BLaER1 (cell line): Measurements from ENCODE around the gene LEKR1.

Source experiments
- H3K27ac ChIP-seq: shearing (Covaris generic); formaldehyde crosslinking; 2 replicates; pipeline ENCODE4 v1.8.1; 2022
- H3K27me3 ChIP-seq: shearing (Covaris generic); formaldehyde crosslinking; 2 replicates; pipeline ENCODE4 v1.8.1; 2022
- H3K36me3 ChIP-seq: shearing (Covaris generic); formaldehyde crosslinking; 2 replicates; pipeline ENCODE4 v1.8.1; 2022
- H3K4me1 ChIP-seq: shearing (Covaris generic); formaldehyde crosslinking; 2 replicates; pipeline ENCODE4 v1.8.1; 2022
- H3K4me2 ChIP-seq: shearing (Covaris generic); formaldehyde crosslinking; 2 replicates; pipeline ENCODE4 v1.8.1; 2022
- H3K4me3 ChIP-seq: shearing (Covaris generic); formaldehyde crosslinking; 2 replicates; pipeline ENCODE4 v1.8.1; 2022
- H3K9ac ChIP-seq: shearing (Covaris generic); formaldehyde crosslinking; 2 replicates; pipeline ENCODE4 v1.8.1; 2022
- H3K9me3 ChIP-seq: shearing (Covaris generic); formaldehyde crosslinking; 2 replicates; pipeline ENCODE4 v1.8.1; 2022
- H4K20me1 ChIP-seq: shearing (Covaris generic); formaldehyde crosslinking; 2 replicates; pipeline ENCODE4 v1.8.1; 2022
- Cebpa-rat ChIP-seq: shearing (Covaris generic); IDR thresholded peaks from 2 replicates; pipeline ENCODE4 v1.8.1; 2022

Gene LEKR1

GRCh38 chr3:156826144-156826895, at the start of gene LEKR1:
Gene LEKR1, plus strand, starts transcription at chr3:156826353. Its CDS starts 2,977 bp downstream, at chr3:156829330.
- TF ChIP-seq Cebpa-rat = no peak
- Histone ChIP-seq H3K4me2 (peak within 1 kb of the TSS; percentile 60), H3K9me3 (peaks cover 24% of the 10 kb centered on the region), H4K20me1 (no peaks in the 10 kb centered on the region), H3K27me3 (peaks cover 26% of the 10 kb centered on the region), H3K27ac (no peak within 1 kb of the TSS), H3K4me3 (peak within 1 kb of the TSS; percentile 59), H3K9ac (no peak within 1 kb of the TSS), H3K36me3 (no peaks in the 10 kb centered on the region), H3K4me1 (peaks cover 8% of the 10 kb centered on the region)

- H3K9me3 ChIP-seq = no peaks in the 10 kb centered on the region
- H3K27ac ChIP-seq = peak overlapping the region; percentile 65
- H4K20me1 ChIP-seq = no peaks in the 10 kb centered on the region
Measured at GRCh38 chr3:156776871-156777270, 49.3 kb upstream of the LEKR1 start.

GRCh38 chr3:156781310-156782230, 44.6 kb upstream of the LEKR1 start:
- no peak overlapping the region for H3K27ac ChIP-seq

More at GRCh38 chr3:156776871-156777270, 49.3 kb upstream of the LEKR1 start:
- Histone ChIP-seq H3K36me3 (no peaks in the 10 kb centered on the region), H3K4me2 (peak overlapping the region; percentile 75), H3K9ac (no peak overlapping the region), H3K4me1 (peaks cover 22% of the 10 kb centered on the region), H3K27me3 (no peaks in the 10 kb centered on the region), H3K4me3 (no peak overlapping the region)
- no peak for TF ChIP-seq Cebpa-rat

DNA sequence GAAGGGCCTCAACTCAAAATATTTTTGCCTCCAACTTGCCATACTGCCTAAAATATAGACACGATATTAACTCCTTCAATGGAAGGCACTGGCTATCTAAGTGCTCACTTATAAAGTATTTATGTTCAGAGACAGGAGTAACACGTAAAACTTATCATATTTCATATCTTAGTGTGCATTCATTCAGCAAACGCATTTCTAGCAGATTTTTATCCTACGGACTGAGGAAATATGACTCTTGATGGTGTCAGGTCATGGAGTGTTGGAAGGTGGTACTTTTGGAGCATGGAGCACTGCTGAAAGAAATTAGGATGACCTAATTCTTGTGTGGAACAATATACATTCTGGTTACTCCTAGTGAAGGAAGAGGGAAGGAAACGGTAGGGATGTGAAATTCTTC, 43.8 kb upstream of the LEKR1 start:
- Histone ChIP-seq H3K4me2 (no peak overlapping the region), H3K9ac (no peak overlapping the region), H3K36me3 (no peaks in the 10 kb centered on the region), H3K9me3 (no peaks in the 10 kb centered on the region), H3K4me3 (no peak overlapping the region), H3K27me3 (no peaks in the 10 kb centered on the region), H3K27ac (no peak overlapping the region), H3K4me1 (peaks cover under 1% of the 10 kb centered on the region; the same call in 1 of the 2 replicates), H4K20me1 (no peaks in the 10 kb centered on the region)
- TF ChIP-seq Cebpa-rat = no peak

More at GRCh38 chr3:156781310-156782230, 44.6 kb upstream of the LEKR1 start:
- no peak for TF ChIP-seq Cebpa-rat
- no peak overlapping the region for H3K4me2 ChIP-seq
- H3K27me3 ChIP-seq = no peaks in the 10 kb centered on the region
- H3K4me1 ChIP-seq = peaks cover 8% of the 10 kb centered on the region
- no peaks in the 10 kb centered on the region for H3K36me3 ChIP-seq
- H4K20me1 ChIP-seq = no peaks in the 10 kb centered on the region
- no peak overlapping the region for H3K4me3 ChIP-seq
- no peak overlapping the region for H3K9ac ChIP-seq
- no peaks in the 10 kb centered on the region for H3K9me3 ChIP-seq

DNA sequence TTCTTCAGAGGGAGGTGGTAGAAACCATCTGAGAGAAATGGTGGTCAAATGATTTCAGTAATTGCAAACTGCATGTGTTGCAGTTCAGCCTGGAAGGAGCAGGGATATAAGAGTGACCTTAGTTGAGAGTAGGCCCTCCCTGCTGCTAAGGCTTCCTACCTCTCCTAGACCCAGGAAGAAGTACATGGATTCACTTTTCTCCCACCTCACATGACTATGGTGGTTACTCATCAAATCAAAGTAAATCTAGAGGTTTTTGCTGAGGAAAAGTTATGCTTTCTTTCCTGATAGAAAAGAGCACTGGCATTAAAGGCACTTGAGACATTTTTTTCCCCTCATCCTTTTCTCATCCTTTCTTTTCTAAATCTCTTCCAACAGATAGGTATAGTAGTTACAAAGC, 43.2 kb upstream of the LEKR1 start:
- Histone ChIP-seq H3K36me3 (no peaks in the 10 kb centered on the region), H4K20me1 (no peaks in the 10 kb centered on the region), H3K4me1 (no peaks in the 10 kb centered on the region), H3K4me3 (no peak overlapping the region), H3K27ac (no peak overlapping the region), H3K4me2 (no peak overlapping the region), H3K27me3 (no peaks in the 10 kb centered on the region), H3K9me3 (no peaks in the 10 kb centered on the region), H3K9ac (no peak overlapping the region)
- TF ChIP-seq Cebpa-rat = no peak

DNA sequence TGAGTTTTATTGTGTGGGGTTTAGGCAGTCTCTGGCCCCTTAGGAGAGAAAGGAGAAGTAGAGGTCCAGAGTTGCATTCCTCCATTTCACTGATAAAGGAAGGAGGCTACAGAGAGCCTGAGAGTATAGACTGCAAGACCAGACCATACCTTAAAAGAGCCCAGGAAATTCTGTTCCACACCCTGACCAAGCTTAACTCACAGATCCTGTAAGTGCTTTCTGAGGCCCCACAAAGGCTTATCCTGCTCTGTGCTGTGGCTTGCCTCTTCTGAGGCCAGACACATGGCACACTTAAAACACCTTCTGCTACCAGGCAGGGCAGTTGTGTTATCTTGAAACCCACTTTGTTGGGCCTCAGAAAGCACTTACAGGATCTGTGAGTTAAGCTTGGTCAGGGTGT, 39.2 kb upstream of the LEKR1 start:
- no peak for TF ChIP-seq Cebpa-rat
- no peaks in the 10 kb centered on the region for H3K9me3 ChIP-seq
- H4K20me1 ChIP-seq = no peaks in the 10 kb centered on the region
- H3K27me3 ChIP-seq = no peaks in the 10 kb centered on the region
- no peak overlapping the region for H3K27ac ChIP-seq
- H3K4me1 ChIP-seq = no peaks in the 10 kb centered on the region
- no peaks in the 10 kb centered on the region for H3K36me3 ChIP-seq
- H3K4me3 ChIP-seq = no peak overlapping the region
- no peak overlapping the region for H3K9ac ChIP-seq
- no peak overlapping the region for H3K4me2 ChIP-seq

GRCh38 chr3:156787926-156788663, 38.1 kb upstream of the LEKR1 start:
- peaks cover 2% of the 10 kb centered on the region; the same call in 1 of the 2 replicates for H3K4me1 ChIP-seq
- no peaks in the 10 kb centered on the region for H3K9me3 ChIP-seq
- no peaks in the 10 kb centered on the region for H4K20me1 ChIP-seq
- no peak overlapping the region for H3K4me2 ChIP-seq
- H3K4me3 ChIP-seq = no peak overlapping the region
- H3K9ac ChIP-seq = no peak overlapping the region
- no peaks in the 10 kb centered on the region for H3K27me3 ChIP-seq
- H3K36me3 ChIP-seq = no peaks in the 10 kb centered on the region
- TF ChIP-seq Cebpa-rat = no peak
- no peak overlapping the region for H3K27ac ChIP-seq

GRCh38 chr3:156788846-156789245, 37.3 kb upstream of the LEKR1 start:
- H3K4me2 ChIP-seq = no peak overlapping the region

DNA sequence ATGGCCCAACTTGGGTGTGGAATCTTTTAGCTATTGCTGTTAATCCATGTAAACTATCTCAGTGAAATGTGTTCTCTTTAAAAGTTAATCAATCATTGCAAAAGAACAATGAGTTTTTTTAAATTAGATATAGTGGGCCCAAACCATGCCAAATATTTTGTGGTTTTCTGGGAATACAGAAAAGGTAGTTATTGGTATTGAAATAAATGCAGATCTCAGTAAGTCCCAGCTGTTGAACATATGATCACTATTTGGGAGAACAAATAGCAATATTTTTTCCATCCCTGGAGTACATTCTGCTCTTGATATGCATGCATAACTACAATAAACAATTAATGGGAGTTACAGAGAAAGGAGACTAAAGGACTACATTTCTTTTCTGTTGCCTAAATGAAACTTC, 36.0 kb upstream of the LEKR1 start:
- Histone ChIP-seq H4K20me1 (no peaks in the 10 kb centered on the region), H3K9ac (no peak overlapping the region), H3K36me3 (no peaks in the 10 kb centered on the region), H3K27me3 (no peaks in the 10 kb centered on the region), H3K4me1 (peaks cover 3% of the 10 kb centered on the region; the same call in 1 of the 2 replicates), H3K4me2 (no peak overlapping the region), H3K27ac (no peak overlapping the region), H3K9me3 (no peaks in the 10 kb centered on the region), H3K4me3 (no peak overlapping the region)
- no peak for TF ChIP-seq Cebpa-rat

More at GRCh38 chr3:156788846-156789245, 37.3 kb upstream of the LEKR1 start:
- no peaks in the 10 kb centered on the region for H3K36me3 ChIP-seq
- H4K20me1 ChIP-seq = no peaks in the 10 kb centered on the region
- H3K27ac ChIP-seq = no peak overlapping the region
- H3K4me1 ChIP-seq = peaks cover 3% of the 10 kb centered on the region; the same call in 1 of the 2 replicates
- TF ChIP-seq Cebpa-rat = no peak
- no peaks in the 10 kb centered on the region for H3K27me3 ChIP-seq
- H3K4me3 ChIP-seq = no peak overlapping the region
- no peaks in the 10 kb centered on the region for H3K9me3 ChIP-seq
- no peak overlapping the region for H3K9ac ChIP-seq
